HL-60/S4 (cell line): ENCODE results near the gene UBE2G2.

Experiments used
- in situ Hi-C: fragments of 300-500 bp; cut with MboI; formaldehyde crosslinking; loops from 2 replicates; pipeline ENCODE4 v1.14.3; 2022; ENCODE audit warnings: low sequenced_read_pairs

The UBE2G2 gene

GRCh38 chr21:44753357-44753756 is 48.3 kb downstream of the UBE2G2 start:
- in situ Hi-C loops: no loop called here

DNA sequence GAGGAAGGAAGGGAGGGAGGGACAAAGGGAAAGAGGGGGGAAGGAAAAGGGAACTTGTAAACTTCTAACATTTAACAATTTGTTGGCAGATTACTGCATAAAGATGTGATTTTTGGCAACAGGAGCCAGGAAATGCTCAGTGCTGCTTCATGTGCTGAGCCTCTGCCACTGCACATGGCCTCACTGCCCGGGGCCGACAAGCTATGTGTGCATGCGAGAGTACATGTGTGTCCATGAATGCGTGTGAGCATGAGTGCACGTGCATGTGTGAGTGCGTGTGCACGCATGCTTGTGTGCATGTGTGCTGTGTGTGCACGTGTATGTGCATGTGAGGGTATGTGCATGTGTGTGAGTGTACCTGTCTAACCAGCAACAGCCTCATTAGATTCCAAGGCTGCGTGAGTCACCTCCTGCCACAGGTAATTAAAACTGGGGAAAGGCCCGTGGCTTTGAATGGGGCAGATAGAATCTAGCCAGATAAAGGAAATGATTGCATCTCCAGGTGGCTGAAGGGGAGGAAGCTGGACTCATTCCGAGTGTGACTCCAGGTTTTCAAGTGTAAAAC is 48.9 kb downstream of the UBE2G2 start:
- in situ Hi-C loops: no loop called here

DNA sequence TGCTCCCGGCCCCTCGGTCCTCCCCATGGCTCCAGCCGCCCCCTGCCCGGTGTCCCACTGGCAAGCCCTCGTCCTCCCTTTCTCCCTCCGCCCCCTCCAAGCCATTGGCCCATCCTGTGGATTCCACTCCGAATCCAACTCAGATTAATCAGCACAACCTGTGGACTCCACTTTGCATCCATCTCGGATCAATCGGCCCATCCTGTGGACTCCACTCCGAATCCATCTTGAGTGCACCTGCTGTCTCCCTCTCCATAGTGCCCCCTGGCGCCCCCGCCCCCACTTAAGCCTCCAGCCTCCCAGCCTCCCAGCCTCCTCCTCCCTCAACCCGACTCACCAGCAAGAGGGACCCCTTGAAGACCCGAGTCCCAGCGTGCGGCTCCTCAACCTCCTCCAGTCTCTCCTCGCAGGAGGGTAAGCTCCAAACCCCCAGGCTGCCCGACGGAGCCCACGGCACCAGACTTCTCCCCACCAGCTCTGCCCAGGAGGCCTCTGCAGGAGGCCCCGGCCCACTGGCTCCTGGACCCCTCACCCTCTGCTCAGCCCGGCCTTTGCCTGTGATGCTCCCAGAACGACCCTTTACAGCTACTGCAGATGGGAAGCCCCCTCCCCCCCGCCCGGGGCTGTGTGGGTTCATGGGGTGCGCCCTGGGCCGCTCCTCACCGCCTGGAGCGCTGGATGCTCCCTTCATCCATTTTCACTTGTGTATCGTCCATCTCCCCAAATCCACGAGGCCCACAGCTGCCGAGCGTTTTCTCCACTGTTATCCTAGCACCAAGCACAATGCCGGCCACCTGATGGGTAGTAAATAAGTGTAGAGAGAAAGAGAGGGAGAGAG is 49.6 kb downstream of the UBE2G2 start:
- in situ Hi-C loops: no loop called here

DNA sequence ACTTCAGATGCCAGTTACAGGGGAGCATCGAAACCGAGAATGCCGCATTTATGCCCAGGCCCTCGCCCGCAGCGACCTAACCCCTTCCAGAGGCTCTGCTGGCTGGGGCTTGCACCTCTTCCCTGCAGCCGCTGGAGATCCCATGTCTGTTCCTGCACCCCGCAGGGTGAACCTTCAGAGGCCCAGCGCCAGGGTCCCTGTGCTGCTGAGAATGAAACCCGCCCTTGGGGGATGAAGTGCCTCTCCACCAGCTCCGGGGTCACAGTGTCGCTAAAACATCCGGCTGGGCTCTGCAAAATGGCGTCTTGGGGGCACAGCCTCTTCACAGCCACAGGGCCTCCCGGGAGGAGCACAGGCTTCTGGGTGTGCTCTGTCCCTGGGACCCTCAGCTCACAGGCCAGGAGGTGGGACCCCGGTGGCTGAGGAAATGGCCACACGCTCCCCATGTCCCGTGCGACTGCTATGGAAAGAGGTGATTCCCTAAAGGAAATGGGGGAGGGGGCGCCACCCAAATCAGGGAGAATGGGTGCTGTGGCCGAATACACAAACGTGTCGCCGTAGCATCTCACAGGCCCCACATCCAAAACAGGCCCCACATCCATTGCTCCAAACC is 50.3 kb downstream of the UBE2G2 start:
- in situ Hi-C loops: no loop called here

- in situ Hi-C loops: no loop called here
Measured at GRCh38 chr21:44750675-44751025, 51.0 kb downstream of the UBE2G2 start.

- in situ Hi-C loops: no loop called here
Measured at GRCh38 chr21:44749759-44750674, 51.6 kb downstream of the UBE2G2 start.

- in situ Hi-C loops: no loop called here
Measured at GRCh38 chr21:44749116-44749758, 52.4 kb downstream of the UBE2G2 start.

- in situ Hi-C loops: no loop called here
Measured at GRCh38 chr21:44748621-44749020, 53.0 kb downstream of the UBE2G2 start.

GRCh38 chr21:44742418-44743153 is 59.0 kb downstream of the UBE2G2 start:
- in situ Hi-C loops: no loop called here

DNA sequence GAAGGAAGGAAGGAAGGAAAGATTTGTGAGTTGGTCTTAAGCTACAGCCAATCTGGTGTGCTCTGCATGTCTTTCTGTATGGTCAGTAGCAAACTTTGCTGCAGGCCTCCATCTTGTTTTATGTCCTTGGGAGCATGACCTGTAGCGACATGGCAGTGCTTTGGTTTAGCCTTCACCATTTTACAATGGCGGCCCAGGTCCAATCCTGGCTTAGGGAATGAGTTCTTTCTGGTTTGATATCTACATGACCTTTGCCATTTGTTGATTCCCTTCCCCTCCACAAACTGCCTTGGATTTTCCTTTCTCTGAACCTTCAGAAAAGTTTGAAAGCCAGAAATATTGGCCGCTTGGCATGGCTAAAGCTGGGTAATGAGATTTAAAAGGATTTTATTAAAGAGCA is 59.7 kb downstream of the UBE2G2 start:
- in situ Hi-C loops: no loop called here

DNA sequence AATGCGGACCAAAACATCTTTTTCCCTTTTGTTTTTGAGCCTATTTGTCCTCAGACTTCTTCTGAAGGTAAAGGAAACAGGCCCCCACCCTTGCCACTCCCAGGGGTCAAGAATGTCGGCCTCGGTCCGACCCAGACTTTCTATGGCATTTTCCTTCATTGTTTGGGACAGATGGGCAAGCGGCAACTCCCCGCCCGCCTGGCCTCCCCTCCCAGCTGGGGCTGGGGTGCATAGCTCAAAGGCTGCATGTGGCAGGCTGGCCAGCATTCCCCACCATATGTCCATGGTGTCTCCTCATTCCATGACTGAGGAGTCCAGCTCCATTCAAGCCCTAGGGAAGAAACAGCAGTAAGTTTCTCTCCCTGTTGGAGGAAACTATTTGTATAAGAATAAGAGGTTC is 60.9 kb downstream of the UBE2G2 start:
- in situ Hi-C loops: no loop called here

GRCh38 chr21:44739316-44739715 is 62.3 kb downstream of the UBE2G2 start:
- in situ Hi-C loops: no loop called here

DNA sequence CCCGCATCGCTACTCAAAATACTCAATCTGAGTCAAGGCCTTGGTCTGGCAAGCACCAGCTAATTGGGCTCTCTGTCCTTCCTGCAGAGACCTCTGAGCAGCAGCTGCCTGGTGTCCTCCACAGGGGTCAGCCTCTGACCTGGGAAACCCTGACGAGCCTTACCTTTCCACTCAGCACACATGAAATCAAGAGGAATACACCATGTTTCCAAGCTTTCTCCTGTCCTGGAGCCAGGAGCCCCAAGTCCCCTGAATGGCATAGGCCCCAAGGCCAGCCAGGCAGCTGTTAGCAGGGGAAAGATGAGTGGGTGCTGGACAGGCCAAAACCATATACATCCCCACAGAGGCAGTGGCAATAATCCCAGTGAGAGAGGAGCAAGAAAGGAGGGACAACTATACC is 63.0 kb downstream of the UBE2G2 start:
- in situ Hi-C loops: no loop called here

- in situ Hi-C loops: no loop called here
Measured at GRCh38 chr21:44737706-44738354, 63.8 kb downstream of the UBE2G2 start.

DNA sequence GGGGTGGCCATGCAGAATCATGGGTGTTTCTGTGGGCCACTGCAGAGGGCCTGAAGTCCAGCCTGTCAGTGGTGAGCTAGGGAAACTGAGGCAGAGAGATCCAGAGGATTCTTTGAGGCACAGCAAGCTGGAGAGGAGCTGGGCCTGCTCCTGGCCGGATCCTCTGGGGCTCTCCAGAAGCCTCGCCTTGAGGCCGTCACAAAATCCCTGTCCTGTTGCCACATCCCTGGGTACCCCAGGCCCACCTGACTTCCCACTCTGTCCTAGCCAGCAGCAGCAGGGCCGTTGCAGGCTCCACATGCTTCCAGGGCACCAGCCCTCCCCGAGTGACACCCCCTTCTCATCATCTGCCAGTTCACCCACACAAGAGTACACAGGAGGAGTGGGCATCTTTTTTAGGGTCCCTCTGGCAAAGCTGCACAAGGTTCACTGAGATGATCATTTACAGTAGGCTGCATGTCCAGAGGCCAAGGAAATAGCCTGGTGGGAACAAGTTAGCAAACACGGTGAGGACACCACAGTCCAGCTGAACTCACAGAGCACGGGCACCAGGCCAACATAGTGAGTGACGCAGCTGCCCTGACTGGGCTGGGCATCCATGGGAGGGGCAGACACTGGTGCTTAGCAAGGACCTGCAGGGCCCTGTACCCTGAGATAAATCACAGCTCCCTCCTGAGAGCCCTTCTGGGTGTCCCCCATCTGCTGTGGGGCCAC is 65.2 kb downstream of the UBE2G2 start:
- in situ Hi-C loops: no loop called here

GRCh38 chr21:44735821-44736220 is 65.8 kb downstream of the UBE2G2 start:
- in situ Hi-C loops: no loop called here

GRCh38 chr21:44734841-44735240 is 66.8 kb downstream of the UBE2G2 start:
- in situ Hi-C loops: no loop called here

GRCh38 chr21:44734026-44734745 is 67.4 kb downstream of the UBE2G2 start:
- in situ Hi-C loops: no loop called here
